ENCODE measurements around the gene LCMT1. TPM values are rescaled to one million over a fixed set of nuclear protein-coding genes. Genes with fewer than 3 reads are reported as not detected.

Gene LCMT1
- total and polyA plus RNA-seq, 2 of the 4 experiments (the other 2 are of a cell fraction), result 33.1 to 60.4 TPM

DNA sequence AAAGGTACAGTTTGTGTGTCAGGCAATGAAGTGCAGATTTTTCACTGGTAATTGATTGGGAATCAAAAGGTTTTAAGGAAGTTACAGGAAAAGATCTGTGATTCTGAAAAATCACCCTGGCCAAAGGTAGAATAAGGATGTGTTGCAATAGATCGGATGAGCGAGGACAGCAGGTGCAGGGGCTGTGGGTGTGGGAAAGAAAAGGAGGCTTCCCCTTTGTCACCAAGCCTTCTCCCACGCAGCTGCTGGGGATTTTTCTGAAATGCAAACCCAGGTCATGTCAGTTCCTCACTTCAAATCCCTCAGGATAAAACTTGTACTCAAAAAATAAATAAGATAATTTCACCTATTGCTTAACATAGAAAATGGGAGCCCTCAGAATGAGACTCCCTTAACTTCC, 48.4 kb upstream of the LCMT1 start:
- H2BK5ac ChIP-seq (ENCODE audit: low read depth, low read length, poor library complexity, severe bottlenecking), result no peak overlapping the region
- H4K20me1 ChIP-seq (ENCODE audit: insufficient read depth, low read length), result no peaks in the 10 kb centered on the region; the same call in 1 of the 2 replicates
- H3K9me3 ChIP-seq (ENCODE audit: control insufficient read depth, insufficient read depth, low read length), result no peaks in the 10 kb centered on the region
- no peak overlapping the region for H3K14ac ChIP-seq (replicated peaks; ENCODE audit: low read depth, low read length)
- no peak overlapping the region for H2AK9ac ChIP-seq (replicated peaks; ENCODE audit: low read depth, low read length, poor library complexity)
- no peak overlapping the region for H3K23ac ChIP-seq (ENCODE audit: low read depth, low read length)
- no peak overlapping the region for H2BK15ac ChIP-seq (ENCODE audit: low read depth, low read length)
- CTCF ChIA-PET, result no interaction called here
- H4K5ac ChIP-seq (ENCODE audit: low read depth, low read length), result no peak overlapping the region
- H3K4ac ChIP-seq (ENCODE audit: low read depth, low read length), result no peak overlapping the region
- BruUV-seq (replicated peaks), result no TSS peak
- no peak overlapping the region for H2BK20ac ChIP-seq (ENCODE audit: low read depth, low read length)
- no peak overlapping the region for H4K91ac ChIP-seq (ENCODE audit: insufficient read depth, low read depth, low read length)
- H3K4me2 ChIP-seq (ENCODE audit: low read depth, low read length), result no peak overlapping the region
- no peak overlapping the region for H2BK120ac ChIP-seq (ENCODE audit: low read depth, low read length)
- no peak overlapping the region for H3K4me3 ChIP-seq (ENCODE audit: insufficient read depth, low read depth, low read length)
- TF ChIP-seq CTCF (conservative IDR thresholded peaks at IDR 0.05; ENCODE audit: low read depth, low read length) (no peak), CHD1 (IDR thresholded peaks at IDR 0.05; ENCODE audit: low read depth, low read length) (no peak), CEBPB (IDR thresholded peaks at IDR 0.05; ENCODE audit: low read depth, low read length) (peak; percentile 35), SMC3 (IDR thresholded peaks at IDR 0.05; ENCODE audit: low read depth, low read length) (no peak), RFX5 (IDR thresholded peaks at IDR 0.05; ENCODE audit: low read depth, low read length) (no peak), MXI1 (IDR thresholded peaks at IDR 0.05; ENCODE audit: borderline replicate concordance, low read depth, low read length) (no peak)
- TF ChIP-seq, protein P1, sequence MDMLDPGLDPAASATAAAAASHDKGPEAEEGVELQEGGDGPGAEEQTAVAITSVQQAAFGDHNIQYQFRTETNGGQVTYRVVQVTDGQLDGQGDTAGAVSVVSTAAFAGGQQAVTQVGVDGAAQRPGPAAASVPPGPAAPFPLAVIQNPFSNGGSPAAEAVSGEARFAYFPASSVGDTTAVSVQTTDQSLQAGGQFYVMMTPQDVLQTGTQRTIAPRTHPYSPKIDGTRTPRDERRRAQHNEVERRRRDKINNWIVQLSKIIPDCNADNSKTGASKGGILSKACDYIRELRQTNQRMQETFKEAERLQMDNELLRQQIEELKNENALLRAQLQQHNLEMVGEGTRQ (IDR thresholded peaks at IDR 0.05; ENCODE audit: low read depth, low read length), result no peak
- H4K8ac ChIP-seq (ENCODE audit: low read depth in 2 of 2, low read length in 2 of 2), result no peak overlapping the region
- peaks cover 14% of the 10 kb centered on the region for H3K9me1 ChIP-seq (ENCODE audit: insufficient read depth, low read length)
- H3K18ac ChIP-seq (ENCODE audit: low read depth, low read length), result no peak overlapping the region
- H2AFZ ChIP-seq (replicated peaks; ENCODE audit: low read length, poor library complexity), result no peak overlapping the region
- POLR2A ChIA-PET (ENCODE audit: unreplicated experiment), result no interaction called here
- no peak overlapping the region for H2AK5ac ChIP-seq (ENCODE audit: low read depth, low read length)
- 100% methylated on average over 2 of the region's 3 CpGs; no CpG with 5 or more reads in 1 of the 2 experiments for WGBS, 2 experiments (ENCODE audit: extremely low coverage in 2 of 2, insufficient read length in 1 of 2)
- dilution Hi-C loops (cut with HindIII; ENCODE audit: low sequenced_read_pairs, unreplicated experiment), result no loop called here
- H3K9ac ChIP-seq (ENCODE audit: low read depth, low read length), result no peak overlapping the region
- ATAC-seq (ENCODE audit: low read depth), result no peak
- H3K36me3 ChIP-seq (ENCODE audit: control insufficient read depth, insufficient read depth, low read length), result no peaks in the 10 kb centered on the region
- in situ Hi-C loops (cut with MboI; ENCODE audit: low sequenced_read_pairs), result no loop called here
- intact Hi-C loops (cut with micrococcal nuclease), result no loop called here
- H3K79me1 ChIP-seq (ENCODE audit: low read depth in 1 of 2, low read length in 2 of 2), result peaks cover 3 to 8% of the 10 kb centered on the region in 2 experiments; a peak in 2 of 4 replicates
- no peak overlapping the region for H3K56ac ChIP-seq (ENCODE audit: extremely low read depth, insufficient read depth, low read length)
- H3K4me1 ChIP-seq (ENCODE audit: control insufficient read depth, insufficient read depth, low read length), result peaks cover 8% of the 10 kb centered on the region
- no peak overlapping the region for H3K27ac ChIP-seq (ENCODE audit: insufficient read depth, low read length)
- DNase-seq, result no peak
- H3K27me3 ChIP-seq (ENCODE audit: control insufficient read depth, insufficient read depth, low read length), result no peaks in the 10 kb centered on the region

All from IMR-90 (cell line).